NCI-H146 (cell line): ENCODE measurements around the gene ARPP21.

Experiments used
- DNase-seq: peaks from one replicate; lab custom pipeline; 2025; lab: John Stamatoyannopoulos, UW

ARPP21 gene

DNA sequence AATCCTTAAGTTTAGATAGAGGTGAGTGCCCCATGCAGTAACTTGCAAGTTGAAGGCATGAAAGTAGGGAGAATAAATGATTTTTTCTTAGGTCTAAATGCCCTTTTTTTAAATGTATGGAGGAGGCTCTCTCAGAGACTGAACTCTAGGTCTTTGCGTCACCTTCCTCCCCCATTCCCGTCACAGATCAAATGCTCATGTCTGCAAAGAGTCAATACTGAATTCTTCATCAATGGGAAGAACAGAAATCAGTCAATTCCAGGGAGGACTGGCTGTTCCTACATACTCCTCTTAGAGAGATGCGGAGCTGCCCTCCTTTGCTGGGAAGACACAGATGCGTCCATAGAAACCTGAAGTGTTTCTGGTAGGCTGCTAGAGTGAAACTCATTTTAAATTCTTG lies 98.2 kb downstream of the ARPP21 start:
- no peak for DNase-seq

GRCh38 chr3:35737934-35738706 lies 98.8 kb downstream of the ARPP21 start:
- DNase-seq = no peak

- no peak for DNase-seq
Measured at GRCh38 chr3:35739181-35739809, 100.0 kb downstream of the ARPP21 start.

GRCh38 chr3:35739964-35740527 lies 100.7 kb downstream of the ARPP21 start:
- DNase-seq = no peak

DNA sequence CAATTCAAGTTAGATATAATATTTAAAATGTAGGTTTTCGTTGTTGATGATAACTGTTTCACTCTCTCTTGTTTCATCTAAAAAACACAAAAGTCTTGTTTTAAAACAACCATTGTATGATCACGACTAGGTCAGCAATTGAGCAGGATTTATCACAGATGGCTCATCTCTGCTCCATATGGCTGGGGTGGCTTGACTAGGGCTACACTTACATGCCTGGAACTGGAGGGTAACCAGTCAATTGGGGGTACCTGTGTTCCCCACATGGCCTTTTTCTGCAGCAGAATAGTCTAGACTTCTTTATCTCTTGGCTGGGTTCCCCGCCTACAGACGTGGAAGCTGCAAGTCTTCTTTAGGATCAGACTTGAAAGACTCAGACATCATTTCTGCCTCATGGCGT lies 103.9 kb downstream of the ARPP21 start:
- DNase-seq = no peak

GRCh38 chr3:35744419-35744818 lies 105.1 kb downstream of the ARPP21 start:
- DNase-seq = no peak

- DNase-seq = no peak
Measured at GRCh38 chr3:35745351-35745750, 106.0 kb downstream of the ARPP21 start.

- no peak for DNase-seq
Measured at GRCh38 chr3:35745802-35746484, 106.6 kb downstream of the ARPP21 start.

DNA sequence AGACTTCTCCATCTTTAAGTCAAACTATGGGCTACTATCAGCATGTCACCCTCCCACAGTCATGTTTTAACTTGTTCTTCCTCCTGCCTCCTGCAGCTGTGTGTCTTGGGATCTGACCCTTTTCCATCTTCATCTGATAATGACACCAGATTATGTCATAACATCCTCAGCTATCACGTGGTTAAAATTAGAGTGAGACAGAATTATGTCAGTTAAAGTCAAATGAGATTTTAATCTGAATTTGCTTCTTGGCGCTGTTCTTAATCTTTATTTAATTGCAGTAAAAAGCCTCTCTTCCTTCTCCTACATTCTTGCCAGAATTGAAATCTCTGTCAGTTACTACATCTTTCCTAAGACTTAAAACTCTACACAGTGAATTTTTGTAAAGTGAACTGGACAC lies 107.2 kb downstream of the ARPP21 start:
- no peak for DNase-seq

DNA sequence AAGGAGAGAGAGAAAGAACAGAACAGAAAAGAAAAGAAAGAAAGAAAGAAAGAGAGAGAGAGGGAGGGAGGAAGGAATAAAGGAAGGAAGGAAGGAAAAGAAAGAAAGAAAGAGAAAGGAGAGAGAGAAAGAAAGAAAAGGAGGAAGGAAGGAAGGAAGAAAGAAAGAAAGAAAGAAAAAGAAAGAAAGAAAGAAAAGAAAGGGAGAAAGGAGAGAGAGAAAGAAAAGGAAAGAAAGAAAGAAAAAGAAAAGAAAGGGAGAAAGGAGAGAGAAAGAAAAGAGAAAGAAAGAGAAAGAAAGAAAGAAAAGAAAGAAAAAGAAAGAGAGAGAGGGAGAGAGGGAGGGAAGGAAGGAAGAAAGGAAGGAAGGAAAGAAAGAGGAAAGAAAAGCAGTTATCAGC lies 108.8 kb downstream of the ARPP21 start:
- DNase-seq = no peak

- DNase-seq = no peak
Measured at GRCh38 chr3:35751207-35751606, 111.9 kb downstream of the ARPP21 start.

GRCh38 chr3:35757991-35758757 lies 118.8 kb downstream of the ARPP21 start:
- DNase-seq = no peak

GRCh38 chr3:35760146-35760545 lies 120.8 kb downstream of the ARPP21 start:
- no peak for DNase-seq

GRCh38 chr3:35761311-35761710 lies 122.0 kb downstream of the ARPP21 start:
- DNase-seq = no peak

DNA sequence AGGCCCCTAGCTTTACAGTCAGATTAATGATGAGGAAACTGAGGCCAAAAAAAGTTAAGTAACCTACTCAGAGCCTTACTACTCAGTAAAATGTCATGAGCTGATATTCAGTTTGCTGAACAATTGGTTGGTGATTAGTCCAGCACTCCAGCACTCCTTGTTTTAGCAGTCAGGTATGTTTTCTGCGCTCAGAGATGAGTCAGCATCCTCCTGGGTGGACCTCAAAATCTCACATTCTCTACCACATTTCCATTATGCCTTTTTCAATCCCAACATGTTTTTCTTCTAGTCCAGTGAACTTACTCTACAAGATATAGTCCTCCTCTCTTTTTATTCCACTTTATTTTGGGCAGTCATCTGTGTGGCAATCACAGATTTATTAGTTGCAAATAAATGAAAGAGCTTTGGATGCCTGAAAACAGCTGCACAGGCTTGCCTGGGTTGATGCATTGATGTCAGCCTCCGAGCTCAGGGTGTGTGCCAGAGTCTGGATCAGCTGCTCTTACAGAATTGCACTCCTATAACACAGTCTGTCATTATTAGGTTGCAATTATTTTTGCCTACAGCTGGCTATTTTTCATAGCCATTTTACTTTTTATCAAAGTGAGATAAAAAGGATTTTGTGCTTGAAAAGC lies 133.2 kb downstream of the ARPP21 start:
- DNase-seq = no peak

- DNase-seq = no peak
Measured at GRCh38 chr3:35773417-35773816, 134.1 kb downstream of the ARPP21 start.

- no peak for DNase-seq
Measured at GRCh38 chr3:35776346-35776745, 137.0 kb downstream of the ARPP21 start.

DNA sequence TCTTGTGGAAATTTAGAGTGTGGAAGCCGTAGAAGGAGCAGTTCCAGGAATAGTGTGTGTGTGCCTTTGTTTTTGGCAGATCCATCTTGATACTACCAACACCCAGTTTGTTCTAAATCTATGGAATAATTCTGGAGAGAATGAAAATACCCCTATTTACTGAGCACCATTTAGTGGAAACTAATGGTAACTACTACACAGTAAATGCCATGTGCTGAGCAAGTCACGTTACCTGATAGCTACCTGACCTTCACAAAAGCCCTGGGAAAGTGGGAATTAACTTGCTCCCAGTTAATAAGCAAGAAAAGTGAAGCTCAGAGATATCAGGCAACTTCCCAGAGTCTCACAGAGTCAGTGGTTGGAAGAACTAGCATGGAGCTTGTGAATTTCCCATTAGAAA lies 137.7 kb downstream of the ARPP21 start:
- no peak for DNase-seq

GRCh38 chr3:35777563-35778554 lies 138.5 kb downstream of the ARPP21 start:
- DNase-seq = no peak

DNA sequence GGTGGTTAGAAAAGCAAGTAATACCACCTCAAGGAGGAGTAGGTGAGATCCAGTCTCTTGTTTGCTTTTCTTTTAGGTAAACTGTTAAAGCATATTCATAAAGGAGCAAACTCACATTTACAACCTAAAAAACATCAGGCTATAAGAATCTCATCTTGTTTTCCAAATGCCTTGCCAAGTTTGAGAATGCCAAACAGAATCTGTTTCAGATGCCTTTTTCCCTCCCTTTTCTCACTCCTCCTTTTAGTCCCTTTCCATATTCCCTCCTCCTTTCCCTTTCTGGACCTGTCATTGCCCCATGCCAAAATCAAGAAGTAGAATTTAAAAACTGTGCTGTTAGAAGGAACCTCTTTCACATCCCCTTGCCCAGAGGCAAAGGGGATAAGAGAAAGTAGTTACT lies 140.3 kb downstream of the ARPP21 start:
- DNase-seq = no peak
